ENCODE measurements around the gene WDR76.

DNA sequence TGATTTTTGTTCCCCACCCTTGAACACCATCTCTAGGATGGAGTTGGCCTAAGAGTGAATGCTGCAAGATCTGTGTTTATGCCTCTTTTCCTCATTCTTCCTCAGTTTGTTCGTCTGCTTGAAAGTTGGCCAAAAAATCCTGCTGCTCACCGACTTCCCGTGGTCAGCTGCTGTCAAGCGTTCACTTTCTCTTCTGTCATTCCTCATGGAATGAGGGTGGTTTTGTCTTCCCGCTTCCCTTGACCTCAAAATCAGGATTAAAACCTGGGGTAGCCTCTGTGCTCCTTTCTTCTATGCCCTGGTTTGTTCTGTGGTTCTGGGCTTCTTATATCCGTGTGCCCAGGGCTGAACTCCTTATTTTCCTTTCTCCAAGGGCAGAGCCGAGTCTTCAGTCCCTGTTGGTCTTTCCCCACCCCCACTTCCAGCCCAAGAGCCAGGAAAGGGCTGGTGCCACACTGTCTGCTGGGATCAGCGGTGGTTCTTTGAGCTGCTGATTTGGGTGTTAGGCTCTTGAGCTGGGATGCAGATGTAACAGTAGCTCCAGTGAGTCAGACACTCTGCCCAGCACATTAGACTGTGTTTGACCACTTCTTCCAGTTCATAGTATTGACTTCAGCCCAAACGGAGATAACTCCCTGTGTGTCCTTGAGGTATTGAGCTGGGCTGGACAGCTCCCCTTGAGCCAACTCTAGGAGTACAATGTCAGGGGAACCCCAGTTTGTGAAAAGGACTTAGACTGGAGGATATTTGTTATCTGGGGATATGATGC, 32.3 kb upstream of the WDR76 start:
- TF ChIP-seq SUZ12 (IDR thresholded peaks at IDR 0.05; ENCODE audit: extremely low read depth, insufficient read depth, insufficient read length) (no peak), ZNF274 (IDR thresholded peaks at IDR 0.05; ENCODE audit: low read depth, low read length) (no peak), YY1 (IDR thresholded peaks at IDR 0.05; ENCODE audit: insufficient read depth, insufficient read length) (no peak)
